ENCODE measurements around the gene FMN1.

FMN1 gene

GRCh38 chr15:32859251-32859650, 335.3 kb downstream of the FMN1 start:
- Histone ChIP-seq H3K9ac (no peak overlapping the region), H3K36me3 (ENCODE audit: insufficient read depth) (no peaks in the 10 kb centered on the region), H3K4me3 (IDR thresholded peaks at IDR 0.05; ENCODE audit: insufficient read depth, low read depth, low read length) (no peak overlapping the region), H3K79me2 (ENCODE audit: insufficient read depth, low read depth) (no peaks in the 10 kb centered on the region), H3K4me1 (ENCODE audit: low read depth, poor library complexity, severe bottlenecking) (peaks cover 79% of the 10 kb centered on the region), H3K27me3 (ENCODE audit: insufficient read depth, low read depth) (no peaks in the 10 kb centered on the region), H3K27ac (no peak overlapping the region), H3K4me2 (no peak overlapping the region), H4K20me1 (ENCODE audit: insufficient read depth) (no peaks in the 10 kb centered on the region), H2AFZ (ENCODE audit: low read depth) (no peak overlapping the region)
- TF ChIP-seq CTCF (conservative IDR thresholded peaks at IDR 0.05; ENCODE audit: low read depth, low read length): no peak

DNA sequence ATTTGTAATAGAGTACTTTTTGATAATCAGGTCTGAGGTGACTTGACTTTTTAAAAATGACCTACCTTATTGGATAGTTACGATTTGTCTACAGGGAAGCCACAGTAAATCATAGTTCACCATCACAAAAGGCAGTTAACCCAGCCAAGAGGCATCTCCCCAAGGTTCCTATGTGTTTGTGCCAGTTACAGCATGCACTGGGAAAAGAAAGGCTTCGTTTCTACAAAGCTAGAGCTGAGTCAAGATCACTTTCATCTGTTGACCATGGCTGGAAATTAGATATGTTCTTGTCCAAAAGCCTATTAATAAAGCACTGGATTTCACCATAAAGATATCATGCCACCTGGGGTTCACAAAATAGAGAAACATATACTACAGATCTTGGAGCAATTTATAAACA, 336.8 kb downstream of the FMN1 start:
- Histone ChIP-seq H3K27me3 (ENCODE audit: insufficient read depth, low read depth) (no peaks in the 10 kb centered on the region), H2AFZ (ENCODE audit: low read depth) (no peak overlapping the region), H4K20me1 (ENCODE audit: insufficient read depth) (no peaks in the 10 kb centered on the region), H3K27ac (no peak overlapping the region), H3K79me2 (ENCODE audit: insufficient read depth, low read depth) (no peaks in the 10 kb centered on the region), H3K4me1 (ENCODE audit: low read depth, poor library complexity, severe bottlenecking) (peaks cover 81% of the 10 kb centered on the region), H3K9ac (no peak overlapping the region), H3K36me3 (ENCODE audit: insufficient read depth) (no peaks in the 10 kb centered on the region), H3K4me2 (no peak overlapping the region; the same call in 1 of the 2 replicates), H3K4me3 (IDR thresholded peaks at IDR 0.05; ENCODE audit: insufficient read depth, low read depth, low read length) (no peak overlapping the region)
- no peak for TF ChIP-seq CTCF (conservative IDR thresholded peaks at IDR 0.05; ENCODE audit: low read depth, low read length)

DNA sequence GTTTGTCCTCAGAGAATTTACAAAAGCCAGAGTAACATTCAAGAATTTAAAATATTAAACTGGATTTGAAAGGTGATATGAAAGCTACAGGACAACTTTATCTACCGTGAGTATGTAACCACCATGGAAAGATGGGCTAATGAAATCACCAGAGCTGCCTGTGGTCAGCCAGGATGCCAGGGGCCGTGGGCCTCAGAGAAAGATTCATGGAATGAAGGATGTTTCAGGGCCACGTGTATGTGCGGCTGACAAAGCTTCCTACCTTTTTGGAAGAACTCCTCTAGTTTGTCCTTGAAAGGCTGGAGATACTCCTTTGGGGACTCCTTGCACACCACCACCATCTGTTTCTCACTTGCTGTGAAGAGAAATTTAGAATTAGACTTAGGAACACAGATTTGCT, 337.8 kb downstream of the FMN1 start:
- Histone ChIP-seq H3K4me1 (ENCODE audit: low read depth, poor library complexity, severe bottlenecking) (peaks cover 81% of the 10 kb centered on the region), H3K27ac (no peak overlapping the region), H3K4me2 (no peak overlapping the region), H3K79me2 (ENCODE audit: insufficient read depth, low read depth) (no peaks in the 10 kb centered on the region), H4K20me1 (ENCODE audit: insufficient read depth) (no peaks in the 10 kb centered on the region), H3K27me3 (ENCODE audit: insufficient read depth, low read depth) (no peaks in the 10 kb centered on the region), H2AFZ (ENCODE audit: low read depth) (no peak overlapping the region), H3K36me3 (ENCODE audit: insufficient read depth) (no peaks in the 10 kb centered on the region), H3K9ac (no peak overlapping the region), H3K4me3 (IDR thresholded peaks at IDR 0.05; ENCODE audit: insufficient read depth, low read depth, low read length) (no peak overlapping the region)
- TF ChIP-seq CTCF (conservative IDR thresholded peaks at IDR 0.05; ENCODE audit: low read depth, low read length): no peak

GRCh38 chr15:32855942-32856341, 338.6 kb downstream of the FMN1 start:
- Histone ChIP-seq H3K4me2 (no peak overlapping the region), H3K36me3 (ENCODE audit: insufficient read depth) (no peaks in the 10 kb centered on the region), H3K27me3 (ENCODE audit: insufficient read depth, low read depth) (no peaks in the 10 kb centered on the region), H4K20me1 (ENCODE audit: insufficient read depth) (no peaks in the 10 kb centered on the region), H3K27ac (no peak overlapping the region), H3K4me3 (IDR thresholded peaks at IDR 0.05; ENCODE audit: insufficient read depth, low read depth, low read length) (no peak overlapping the region), H3K4me1 (ENCODE audit: low read depth, poor library complexity, severe bottlenecking) (peaks cover 81% of the 10 kb centered on the region), H3K9ac (no peak overlapping the region), H3K79me2 (ENCODE audit: insufficient read depth, low read depth) (no peaks in the 10 kb centered on the region), H2AFZ (ENCODE audit: low read depth) (no peak overlapping the region)
- TF ChIP-seq CTCF (conservative IDR thresholded peaks at IDR 0.05; ENCODE audit: low read depth, low read length): no peak
